Caco-2 (cell line): ENCODE data around the gene TBX10. TPM values are rescaled to one million over a fixed set of nuclear protein-coding genes. Genes with fewer than 3 reads are reported as not detected.

Experiments
- BruUV-seq: library from RNA; stranded (reverse); fragments of 400-500 nt; replicated peaks from 2 replicates; lab custom pipeline; 2021; lab: Mats Ljungman, UMichigan
- CTCF ChIA-PET: fragments of 300-600 bp; sonication (Branson Sonifier 250); formaldehyde crosslinking; loops from one replicate; lab custom pipeline; 2022; ENCODE audit warnings: antibody characterized with exemption; lab: Charles Lee
- POLR2A ChIA-PET: fragments of 300-600 bp; sonication (Branson Sonifier 250); formaldehyde crosslinking; loops from one replicate; lab custom pipeline; 2022; ENCODE audit warnings: antibody characterized with exemption; lab: Charles Lee
- DNase-seq, 2 experiments: peaks; one replicate each; pipeline versions ENCODE4 v3.0.0 to v3.0.0-alpha.2; 2020 to 2022
- H3K27me3 ChIP-seq: replicated peaks from 2 replicates; pipeline ENCODE4 v1.6.0; 2011; ENCODE audit warnings: low read length; ENCODE audit not compliant: control insufficient read depth, insufficient read depth
- H3K36me3 ChIP-seq: 2 replicates; pipeline ENCODE4 v1.5.1; 2011; ENCODE audit warnings: low read length; ENCODE audit not compliant: control insufficient read depth, insufficient read depth
- H3K4me1 ChIP-seq: fragments of 250-450 bp; sonication (Bioruptor Pico); 2 replicates; pipeline ENCODE4 v1.5.1; 2020; ENCODE audit warnings: mild to moderate bottlenecking
- H3K4me3 ChIP-seq: 2 replicates; pipeline ENCODE4 v1.5.1; 2011; ENCODE audit warnings: low read depth, mild to moderate bottlenecking, control low read depth, low read length
- H3K9me3 ChIP-seq: fragments of 250-450 bp; sonication (Bioruptor Pico); 2 replicates; pipeline ENCODE4 v1.5.1; 2020; ENCODE audit warnings: mild to moderate bottlenecking, moderate library complexity
- H3K27ac Mint-ChIP-seq: one replicate; pipeline ENCODE4 v1.8.0; 2022; ENCODE audit warnings: mixed read lengths; ENCODE audit not compliant: unreplicated experiment
- H3K27me3 Mint-ChIP-seq: one replicate; pipeline ENCODE4 v1.8.0; 2022; ENCODE audit warnings: mixed read lengths; ENCODE audit not compliant: insufficient read depth, unreplicated experiment
- H3K36me3 Mint-ChIP-seq: one replicate; pipeline ENCODE4 v1.8.0; 2022; ENCODE audit warnings: mild to moderate bottlenecking, mixed read lengths; ENCODE audit not compliant: insufficient read depth, unreplicated experiment
- H3K4me1 Mint-ChIP-seq: one replicate; pipeline ENCODE4 v1.8.0; 2022; ENCODE audit warnings: low read depth, mixed read lengths; ENCODE audit not compliant: unreplicated experiment
- H3K4me3 Mint-ChIP-seq: one replicate; pipeline ENCODE4 v1.8.0; 2022; ENCODE audit warnings: mild to moderate bottlenecking, moderate library complexity, mixed read lengths; ENCODE audit not compliant: unreplicated experiment
- H3K9me3 Mint-ChIP-seq: one replicate; pipeline ENCODE4 v1.8.0; 2022; ENCODE audit warnings: mixed read lengths; ENCODE audit not compliant: unreplicated experiment
- intact Hi-C: fragments of 100-400 bp; cut with micrococcal nuclease; formaldehyde crosslinking; loops from one replicate; pipeline ENCODE4 v1.10.0; 2022; ENCODE audit not compliant: unreplicated experiment
- total RNA-seq: library from RNA; stranded (reverse); gene quantifications from 2 replicates; pipeline ENCODE4 v1.2.3, GENCODE V29; 2022
- TF ChIP-seq, protein P1 (sequence below), 2 experiments: fragments of 200-600 bp in 1 of 2; IDR thresholded peaks; 1 replicate in 1 of 2; 2 replicates in 1 of 2; pipeline versions ENCODE4 v1.5.1 to v1.8.0; 2011 to 2022; ENCODE audit warnings: antibody characterized with exemption in 1 of 2, control low read depth in 1 of 2, inconsistent platforms in 1 of 2, low read depth in 1 of 2, low read length in 1 of 2, mild to moderate bottlenecking in 1 of 2, moderate library complexity in 1 of 2; ENCODE audit not compliant: insufficient read depth in 1 of 2, severe bottlenecking in 1 of 2, unreplicated experiment in 1 of 2

The TBX10 gene
- total RNA-seq, 1 experiment from 2014 or later, result not detected

DNA sequence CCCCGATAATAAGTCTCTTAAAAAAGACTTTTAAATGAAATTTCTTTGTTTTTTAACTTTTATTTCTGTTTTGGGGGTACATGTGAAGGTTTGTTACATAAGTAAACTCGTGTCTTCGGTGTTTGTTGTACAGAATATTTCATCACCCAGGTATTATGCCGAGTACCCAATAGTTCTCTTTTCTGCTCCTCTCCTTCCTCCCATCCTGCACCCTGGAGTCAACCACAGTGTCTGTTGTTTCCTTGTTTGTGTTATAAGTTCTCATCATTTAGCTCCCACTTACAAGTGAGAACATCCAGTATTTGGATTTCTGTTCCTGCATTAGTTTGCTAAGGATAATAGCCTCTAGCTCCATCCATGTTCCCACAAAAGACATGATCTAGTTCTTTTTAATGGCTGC lies 57.6 kb downstream of the TBX10 start:
- TF ChIP-seq, protein P1, sequence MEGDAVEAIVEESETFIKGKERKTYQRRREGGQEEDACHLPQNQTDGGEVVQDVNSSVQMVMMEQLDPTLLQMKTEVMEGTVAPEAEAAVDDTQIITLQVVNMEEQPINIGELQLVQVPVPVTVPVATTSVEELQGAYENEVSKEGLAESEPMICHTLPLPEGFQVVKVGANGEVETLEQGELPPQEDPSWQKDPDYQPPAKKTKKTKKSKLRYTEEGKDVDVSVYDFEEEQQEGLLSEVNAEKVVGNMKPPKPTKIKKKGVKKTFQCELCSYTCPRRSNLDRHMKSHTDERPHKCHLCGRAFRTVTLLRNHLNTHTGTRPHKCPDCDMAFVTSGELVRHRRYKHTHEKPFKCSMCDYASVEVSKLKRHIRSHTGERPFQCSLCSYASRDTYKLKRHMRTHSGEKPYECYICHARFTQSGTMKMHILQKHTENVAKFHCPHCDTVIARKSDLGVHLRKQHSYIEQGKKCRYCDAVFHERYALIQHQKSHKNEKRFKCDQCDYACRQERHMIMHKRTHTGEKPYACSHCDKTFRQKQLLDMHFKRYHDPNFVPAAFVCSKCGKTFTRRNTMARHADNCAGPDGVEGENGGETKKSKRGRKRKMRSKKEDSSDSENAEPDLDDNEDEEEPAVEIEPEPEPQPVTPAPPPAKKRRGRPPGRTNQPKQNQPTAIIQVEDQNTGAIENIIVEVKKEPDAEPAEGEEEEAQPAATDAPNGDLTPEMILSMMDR (IDR thresholded peaks at IDR 0.05; ENCODE audit: insufficient read depth in 1 of 2, low read depth in 1 of 2, low read length in 1 of 2, severe bottlenecking in 1 of 2, unreplicated experiment in 1 of 2), result no peak
- Histone ChIP-seq H3K4me1 (peaks cover 58% of the 10 kb centered on the region), H3K36me3 (peaks cover 19% of the 10 kb centered on the region), H3K4me3 (peak overlapping the region; percentile 87; the same call in 1 of the 2 replicates), H3K27me3 (no peaks in the 10 kb centered on the region), H3K9me3 (no peaks in the 10 kb centered on the region)
- H3K27me3 Mint-ChIP-seq, result no peaks in the 10 kb centered on the region
- peaks cover 59% of the 10 kb centered on the region for H3K36me3 Mint-ChIP-seq
- H3K27ac Mint-ChIP-seq, result peak overlapping the region; percentile 81
- POLR2A ChIA-PET, result interaction anchor here (0.8 to 2.4 kb wide), 3 partner anchors 8 to 180 kb away, joined by 4 to 16 read pairs (median 10); partner anchors contain the start of genes NUDT8 and PPP1CA
- CTCF ChIA-PET, result interaction anchor here (0.5 to 2.6 kb wide), 5 partner anchors 8 to 47 kb away, joined by 3 to 35 read pairs (median 3); no protein-coding TSS in a partner anchor
- TSS peak; percentile 45 for BruUV-seq
- H3K4me1 Mint-ChIP-seq, result peaks cover 56% of the 10 kb centered on the region
- DNase-seq, result no peak
- peak overlapping the region; percentile 75 for H3K4me3 Mint-ChIP-seq
- no peaks in the 10 kb centered on the region for H3K9me3 Mint-ChIP-seq
- intact Hi-C loops, result loop anchor here (5.0 to 10.0 kb wide), 2 partner anchors 230 to 337 kb away; partner anchors contain the start of gene POLD4

DNA sequence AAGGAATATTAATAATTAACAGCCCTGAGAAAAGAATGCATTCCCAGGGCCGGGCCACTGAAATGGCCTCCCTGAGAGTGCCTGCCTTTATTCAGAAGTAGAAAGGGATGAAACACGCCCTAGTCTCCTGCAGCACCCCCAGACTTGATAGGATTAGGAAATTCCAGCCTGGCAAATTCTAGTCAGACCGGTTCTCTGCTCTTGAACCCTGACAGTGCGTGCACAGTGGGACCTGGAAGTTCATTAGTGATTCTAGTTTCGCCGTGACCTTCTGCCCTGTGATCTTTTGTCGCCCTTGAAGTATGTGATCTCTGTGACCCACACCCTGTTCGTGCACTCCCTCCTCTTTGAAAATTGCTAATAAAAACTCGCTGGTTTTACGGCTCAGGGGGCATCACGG lies 58.1 kb downstream of the TBX10 start:
- peak overlapping the region; percentile 75 for H3K4me3 Mint-ChIP-seq
- BruUV-seq, result no TSS peak
- Histone ChIP-seq H3K9me3 (no peaks in the 10 kb centered on the region), H3K4me3 (no peak overlapping the region), H3K4me1 (peaks cover 58% of the 10 kb centered on the region), H3K36me3 (peaks cover 14% of the 10 kb centered on the region), H3K27me3 (no peaks in the 10 kb centered on the region)
- peak; percentile 93 to 96 for DNase-seq
- H3K4me1 Mint-ChIP-seq, result peaks cover 56% of the 10 kb centered on the region
- intact Hi-C loops, result loop anchor here (1.0 to 10.0 kb wide), 5 partner anchors 9 to 337 kb away; partner anchors contain the start of genes CDK2AP2 and POLD4
- POLR2A ChIA-PET, result no interaction called here
- peaks cover 54% of the 10 kb centered on the region for H3K36me3 Mint-ChIP-seq
- TF ChIP-seq, protein P1 (IDR thresholded peaks at IDR 0.05; ENCODE audit: insufficient read depth in 1 of 2, low read depth in 1 of 2, low read length in 1 of 2, severe bottlenecking in 1 of 2, unreplicated experiment in 1 of 2), result no peak
- peak overlapping the region; percentile 81 for H3K27ac Mint-ChIP-seq
- no peaks in the 10 kb centered on the region for H3K27me3 Mint-ChIP-seq
- CTCF ChIA-PET, result interaction anchor here (2.6 kb wide), 1 partner anchor 8 kb away, joined by 35 read pairs; no protein-coding TSS in a partner anchor
- H3K9me3 Mint-ChIP-seq, result no peaks in the 10 kb centered on the region

Other genes with a start within 250 kb of the TBX10 start
- 55.1 and 63.5 TPM in 2 replicates for gene RAD9A, start 247.8 kb downstream of the TBX10 start, total RNA-seq
- gene PPP1CA, start 237.9 kb downstream of the TBX10 start, total RNA-seq, result 384 and 389 TPM in 2 replicates
- 0.26 TPM in 1 of 2 replicates, not detected in the other for gene TBC1D10C, start 235.7 kb downstream of the TBX10 start, total RNA-seq
- gene CARNS1, start 224.1 kb downstream of the TBX10 start, total RNA-seq, result 0.09 and 0.28 TPM in 2 replicates
- 109 and 116 TPM in 2 replicates for gene RPS6KB2, start 211.3 kb downstream of the TBX10 start, total RNA-seq
- 0.27 TPM in 1 of 2 replicates, not detected in the other for gene PTPRCAP, start 202.1 kb downstream of the TBX10 start, total RNA-seq
- 172 and 176 TPM in 2 replicates for gene CORO1B, start 196.3 kb downstream of the TBX10 start, total RNA-seq
- gene GPR152, start 187.0 kb downstream of the TBX10 start, total RNA-seq, result not detected in 2 replicates
- gene CABP4, start 184.4 kb downstream of the TBX10 start, total RNA-seq, result not detected in 2 replicates
- 47.9 and 52.2 TPM in 2 replicates for gene TMEM134, start 170.5 kb downstream of the TBX10 start, total RNA-seq
- 110 and 112 TPM in 2 replicates for gene AIP, start 156.7 kb downstream of the TBX10 start, total RNA-seq
- 65.0 and 78.3 TPM in 2 replicates for gene PITPNM1, start 134.4 kb downstream of the TBX10 start, total RNA-seq
- 96.1 and 99.4 TPM in 2 replicates for gene CDK2AP2, start 131.6 kb downstream of the TBX10 start, total RNA-seq
- gene CABP2, start 116.3 kb downstream of the TBX10 start, total RNA-seq, result not detected in 2 replicates
- gene GSTP1, start 56.0 kb downstream of the TBX10 start, total RNA-seq, result 1,799 and 1,911 TPM in 2 replicates
- gene NDUFV1, start 32.8 kb downstream of the TBX10 start, total RNA-seq, result 358 and 375 TPM in 2 replicates
- gene NUDT8, start 9.8 kb downstream of the TBX10 start, total RNA-seq, result 15.0 and 18.1 TPM in 2 replicates
- gene ACY3, start 11.0 kb upstream of the TBX10 start, total RNA-seq, result 2.4 and 4.2 TPM in 2 replicates
- gene ALDH3B2, start 34.9 kb upstream of the TBX10 start, total RNA-seq, result 0.26 and 0.54 TPM in 2 replicates